Measurements from ENCODE around the gene MRGPRF. TPM values are rescaled to one million over a fixed set of nuclear protein-coding genes. Genes with fewer than 3 reads are reported as not detected.
A peak's percentile ranks its signal among the peaks of the same experiment; 100 is the strongest.

MRGPRF gene
- total RNA-seq (9.3 TPM), polyA plus RNA-seq (ENCODE audit: insufficient read depth, low read depth, low replicate concordance) (19.0 TPM)
- long read RNA-seq, donor 1, transcript MRGPRF-201 (3 exons, 2,295 nt), result major isoform, 8 of 8 reads
- long read RNA-seq, donor 1, partial matches to known transcripts, result 0 of 8 reads
- long read RNA-seq, donor 1, other reads (novel, unspliced or antisense), result 0 of 8 reads
- long read RNA-seq, donor 2, transcript MRGPRF-201 (3 exons, 2,295 nt), result major isoform, 10 of 10 reads
- long read RNA-seq, donor 2, partial matches to known transcripts, result 0 of 10 reads
- long read RNA-seq, donor 2, other reads (novel, unspliced or antisense), result 0 of 10 reads
- long read RNA-seq, donor 3, transcript MRGPRF-201 (3 exons, 2,295 nt), result major isoform, 11 of 11 reads
- long read RNA-seq, donor 3, partial matches to known transcripts, result 0 of 11 reads
- long read RNA-seq, donor 3, other reads (novel, unspliced or antisense), result 0 of 11 reads
- long read RNA-seq, donor 4, transcript MRGPRF-201 (3 exons, 2,295 nt), result major isoform, 10 of 10 reads
- long read RNA-seq, donor 4, partial matches to known transcripts, result 0 of 10 reads
- long read RNA-seq, donor 4, other reads (novel, unspliced or antisense), result 0 of 10 reads
- long read RNA-seq, donor 5, partial matches to known transcripts, result 0 of 1 reads
- long read RNA-seq, donor 5, other reads (novel, unspliced or antisense), result 0 of 1 reads
- long read RNA-seq, donor 6, transcript MRGPRF-201 (3 exons, 2,295 nt), result major isoform, 8 of 8 reads
- long read RNA-seq, donor 6, partial matches to known transcripts, result 0 of 8 reads
- long read RNA-seq, donor 6, other reads (novel, unspliced or antisense), result 0 of 8 reads
- long read RNA-seq, donor 7, partial matches to known transcripts, result 5 of 9 reads
- long read RNA-seq, donor 7, other reads (novel, unspliced or antisense), result 0 of 9 reads
- long read RNA-seq, donor 8, transcript MRGPRF-201 (3 exons, 2,295 nt), result major isoform, 10 of 25 reads
- long read RNA-seq, donor 8, partial matches to known transcripts, result 14 of 25 reads
- long read RNA-seq, donor 8, other reads (novel, unspliced or antisense), result 0 of 25 reads
- long read RNA-seq, donor 9, partial matches to known transcripts, result 0 of 4 reads
- long read RNA-seq, donor 9, other reads (novel, unspliced or antisense), result 0 of 4 reads
- long read RNA-seq, donor 10, partial matches to known transcripts, result 0 of 4 reads
- long read RNA-seq, donor 10, other reads (novel, unspliced or antisense), result 0 of 4 reads

DNA sequence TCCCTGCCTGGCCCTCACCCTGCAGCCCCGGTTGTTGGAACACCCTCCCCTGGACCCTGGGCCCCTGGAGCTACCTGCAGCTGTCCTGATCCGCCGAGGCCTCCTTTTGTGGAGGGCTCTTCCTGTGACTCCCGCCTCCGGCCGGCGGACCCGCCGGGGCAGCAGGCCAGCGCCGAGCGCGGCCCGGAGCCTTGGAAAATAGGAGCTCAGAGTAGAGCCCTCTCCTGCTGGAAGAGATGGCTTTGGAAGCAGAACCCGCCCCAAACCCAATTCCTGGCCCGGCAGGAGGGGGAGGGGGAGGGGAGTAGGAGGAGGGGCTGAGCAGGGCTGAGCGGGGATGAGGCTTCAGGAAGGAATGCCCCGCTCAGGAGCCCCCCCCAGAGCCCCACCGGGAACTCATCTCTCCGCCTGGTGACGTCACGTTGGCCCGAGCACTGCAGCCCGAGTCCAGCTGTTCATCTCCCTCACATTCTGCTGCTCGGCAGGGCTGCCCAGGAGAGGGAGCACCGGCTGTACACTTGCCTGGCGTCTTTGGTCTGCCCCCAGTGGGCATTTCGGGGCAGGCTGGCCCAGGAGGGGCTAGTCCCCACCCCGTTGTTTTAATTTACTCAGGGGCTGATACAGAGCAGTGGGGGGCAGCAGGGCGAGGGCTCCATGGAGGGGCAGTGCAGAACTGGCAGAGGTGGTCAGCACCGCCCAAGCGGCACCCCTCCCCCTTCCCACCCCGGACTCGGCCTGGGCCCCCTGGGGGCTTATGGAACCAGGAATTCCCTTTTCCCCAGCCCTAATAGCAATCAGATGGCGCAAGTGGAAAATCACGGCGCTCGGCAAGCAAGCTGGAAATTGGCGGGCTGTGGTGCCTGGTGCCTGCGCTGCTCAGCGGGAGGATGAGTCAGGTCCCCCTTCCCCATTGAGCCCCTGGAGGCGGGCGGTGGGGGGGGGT lies at the start of gene MRGPRF:
Gene MRGPRF, minus strand, starts transcription at position 238 of the 943 bp plus-strand sequence. CDS start 3,345 bp downstream, outside the sequence.
- TF ChIP-seq CTCF (IDR thresholded peaks at IDR 0.05; ENCODE audit: borderline replicate concordance, extremely low read depth, insufficient read depth), result peak; percentile 21
- Histone ChIP-seq H3K27ac (ENCODE audit: low read depth in 2 of 2, low read length in 2 of 2) (peak within 1 kb of the TSS; percentile 47 to 63), H3K4me1 (ENCODE audit: control insufficient read depth in 2 of 3, insufficient read depth in 2 of 3, low read depth in 1 of 3, low read length in 3 of 3) (peaks cover 0 to 28% (median 14%) of the 10 kb centered on the region in 3 donors), H3K9ac (ENCODE audit: low read length in 3 of 3) (peak within 1 kb of the TSS in 2 of 3 donors; percentile 2 to 41), H3K27me3 (ENCODE audit: control insufficient read depth, insufficient read depth, low read length) (no peaks in the 10 kb centered on the region), H3K36me3 (ENCODE audit: control insufficient read depth in 2 of 3, insufficient read depth in 3 of 3, low read length in 3 of 3) (no peaks in the 10 kb centered on the region), H3K9me3 (ENCODE audit: control insufficient read depth in 2 of 3, insufficient read depth in 1 of 3, low read length in 3 of 3) (no peaks in the 10 kb centered on the region), H3K4me3 (ENCODE audit: low read length in 3 of 3) (peak within 1 kb of the TSS; percentile 12 to 46 (median 16))
- intact Hi-C loops (cut with DNase I), result no loop called here
- FAIRE-seq (no peak), DNase-seq (peak; percentile 28 to 96 (median 80))

GRCh38 chr11:69062169-69062855 lies 49.3 kb upstream of the MRGPRF start:
- no peak overlapping the region for H3K27ac ChIP-seq (ENCODE audit: low read depth in 2 of 2, low read length in 2 of 2)
- H3K4me3 ChIP-seq (ENCODE audit: low read length in 3 of 3), result no peak overlapping the region
- no peak for TF ChIP-seq CTCF (IDR thresholded peaks at IDR 0.05; ENCODE audit: borderline replicate concordance, extremely low read depth, insufficient read depth)
- H3K9ac ChIP-seq (ENCODE audit: low read length in 3 of 3), result no peak overlapping the region
- intact Hi-C loops (cut with DNase I), result no loop called here
- no peak for FAIRE-seq
- peaks cover 2 to 30% (median 16%) of the 10 kb centered on the region in 3 donors for H3K36me3 ChIP-seq (ENCODE audit: control insufficient read depth in 2 of 3, insufficient read depth in 3 of 3, low read length in 3 of 3)
- no peak for DNase-seq
- H3K27me3 ChIP-seq (ENCODE audit: control insufficient read depth, insufficient read depth, low read length), result no peaks in the 10 kb centered on the region
- H3K9me3 ChIP-seq (ENCODE audit: control insufficient read depth in 2 of 3, insufficient read depth in 1 of 3, low read length in 3 of 3), result no peaks in the 10 kb centered on the region
- H3K4me1 ChIP-seq (ENCODE audit: control insufficient read depth in 2 of 3, insufficient read depth in 2 of 3, low read depth in 1 of 3, low read length in 3 of 3), result peaks cover 0 to 2% (median 0%) of the 10 kb centered on the region in 3 donors

Measured in kidney (tissue), 22 donors.